Testis (tissue), 3 donors: ENCODE data around the gene LRP1B. TPM values are rescaled to one million over a fixed set of nuclear protein-coding genes. Genes with fewer than 3 reads are reported as not detected.

Source experiments
- DNase-seq: peaks from one replicate; pipeline ENCODE4 v3.0.0-alpha.2; 2019
- H3K27ac ChIP-seq, 2 donors: fragments of 200-600 bp; sonication (generic); one replicate each; pipeline ENCODE4 v1.5.1; 2019
- H3K27me3 ChIP-seq: fragments of 200-600 bp; sonication (generic); one replicate; pipeline ENCODE4 v1.5.1; 2019
- H3K36me3 ChIP-seq: fragments of 200-600 bp; sonication (generic); one replicate; pipeline ENCODE4 v1.5.1; 2017; ENCODE audit warnings: low read depth; ENCODE audit errors: missing control alignments
- H3K4me1 ChIP-seq: fragments of 200-600 bp; sonication (generic); one replicate; pipeline ENCODE4 v1.5.1; 2019
- H3K4me3 ChIP-seq, 2 donors: fragments of 200-600 bp; sonication (generic); one replicate each; pipeline ENCODE4 v1.5.1; 2017 to 2019
- H3K9me3 ChIP-seq: fragments of 200-600 bp; sonication (generic); one replicate; pipeline ENCODE4 v1.5.1; 2017
- POLR2A ChIP-seq: fragments of 450-650 bp; IDR thresholded peaks from one replicate; pipeline ENCODE4 v1.6.1; 2017; ENCODE audit warnings: antibody characterized with exemption, mild to moderate bottlenecking, moderate library complexity
- WGBS, 2 donors: methylation state at CpG; one replicate each; pipeline ENCODE4 v1.1.5; 2018; 5-methylcytosine and 5-hydroxymethylcytosine counted together
- intact Hi-C: fragments of 100-400 bp; cut with DNase I; formaldehyde crosslinking; loops from one replicate; pipeline ENCODE4 v1.15.1; 2023; ENCODE audit warnings: low total_unique reads
- polyA plus RNA-seq: library from polyadenylated mRNA; stranded (reverse); fragments of 350-450 nt; fragmentation: Illumina TruSeq; extraction: RNeasy Lipid Tissue Mini Kit (QIAGEN cat#74804); gene quantifications from one replicate; pipeline ENCODE4 v1.2.3, GENCODE V29; 2014; ENCODE audit warnings: low read depth, low replicate concordance; ENCODE audit not compliant: insufficient read depth
- total RNA-seq, 2 donors: library from RNA; depleted of rRNA; stranded (reverse); fragments of >200 nt; gene quantifications; one replicate each; pipeline ENCODE4 v1.2.3, GENCODE V29; 2016
- TF ChIP-seq, protein P1 (sequence below), 3 experiments: fragments of 450-650 bp in 2 of 3; fragments of 200-600 bp in 1 of 3; sonication (generic) in 1 of 3; IDR thresholded peaks; one replicate each; pipeline ENCODE4 v1.5.1; 2016 to 2019; ENCODE audit warnings: antibody characterized with exemption in 3 of 3, mild to moderate bottlenecking in 2 of 3, moderate library complexity in 1 of 3

The LRP1B gene
- total and polyA plus RNA-seq, 3 donors from 2014 or later, result 0.79 to 1.9 (median 0.84) TPM

GRCh38 chr2:140589273-140589672 lies 1541.5 kb downstream of the LRP1B start:
- TF ChIP-seq, protein P1, sequence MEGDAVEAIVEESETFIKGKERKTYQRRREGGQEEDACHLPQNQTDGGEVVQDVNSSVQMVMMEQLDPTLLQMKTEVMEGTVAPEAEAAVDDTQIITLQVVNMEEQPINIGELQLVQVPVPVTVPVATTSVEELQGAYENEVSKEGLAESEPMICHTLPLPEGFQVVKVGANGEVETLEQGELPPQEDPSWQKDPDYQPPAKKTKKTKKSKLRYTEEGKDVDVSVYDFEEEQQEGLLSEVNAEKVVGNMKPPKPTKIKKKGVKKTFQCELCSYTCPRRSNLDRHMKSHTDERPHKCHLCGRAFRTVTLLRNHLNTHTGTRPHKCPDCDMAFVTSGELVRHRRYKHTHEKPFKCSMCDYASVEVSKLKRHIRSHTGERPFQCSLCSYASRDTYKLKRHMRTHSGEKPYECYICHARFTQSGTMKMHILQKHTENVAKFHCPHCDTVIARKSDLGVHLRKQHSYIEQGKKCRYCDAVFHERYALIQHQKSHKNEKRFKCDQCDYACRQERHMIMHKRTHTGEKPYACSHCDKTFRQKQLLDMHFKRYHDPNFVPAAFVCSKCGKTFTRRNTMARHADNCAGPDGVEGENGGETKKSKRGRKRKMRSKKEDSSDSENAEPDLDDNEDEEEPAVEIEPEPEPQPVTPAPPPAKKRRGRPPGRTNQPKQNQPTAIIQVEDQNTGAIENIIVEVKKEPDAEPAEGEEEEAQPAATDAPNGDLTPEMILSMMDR (IDR thresholded peaks at IDR 0.05), result no peak
- no peak for TF ChIP-seq POLR2A
- H3K4me3 ChIP-seq, result no peak overlapping the region
- WGBS, 2 donors, result 62 to 70% methylated on average over 1 of the region's 1 CpG
- no peak overlapping the region for H3K27ac ChIP-seq
- no peaks in the 10 kb centered on the region for H3K4me1 ChIP-seq
- intact Hi-C loops, result no loop called here
- H3K9me3 ChIP-seq, result no peaks in the 10 kb centered on the region
- no peaks in the 10 kb centered on the region for H3K27me3 ChIP-seq
- DNase-seq, result no peak
- no peaks in the 10 kb centered on the region for H3K36me3 ChIP-seq

DNA sequence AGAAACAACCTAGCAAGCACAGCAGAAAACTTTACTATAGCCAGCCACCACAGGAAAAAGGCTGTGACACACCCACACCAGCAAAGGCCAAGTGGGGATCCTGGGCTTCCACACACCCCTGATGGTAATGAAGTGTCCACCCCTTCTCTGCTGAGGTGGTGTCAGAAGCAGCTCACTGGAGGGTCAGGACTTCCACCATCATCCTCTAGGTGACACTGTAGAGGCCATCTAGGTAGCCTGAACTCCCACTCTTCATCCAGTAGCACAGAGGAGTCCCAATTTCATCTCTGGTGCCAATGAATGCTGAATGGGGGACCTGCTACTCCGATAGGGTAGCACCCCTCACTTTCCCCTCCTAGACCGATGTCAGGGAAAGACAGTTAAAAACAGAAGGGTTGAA lies 1544.4 kb downstream of the LRP1B start:
- no peak overlapping the region for H3K4me3 ChIP-seq
- intact Hi-C loops, result no loop called here

DNA sequence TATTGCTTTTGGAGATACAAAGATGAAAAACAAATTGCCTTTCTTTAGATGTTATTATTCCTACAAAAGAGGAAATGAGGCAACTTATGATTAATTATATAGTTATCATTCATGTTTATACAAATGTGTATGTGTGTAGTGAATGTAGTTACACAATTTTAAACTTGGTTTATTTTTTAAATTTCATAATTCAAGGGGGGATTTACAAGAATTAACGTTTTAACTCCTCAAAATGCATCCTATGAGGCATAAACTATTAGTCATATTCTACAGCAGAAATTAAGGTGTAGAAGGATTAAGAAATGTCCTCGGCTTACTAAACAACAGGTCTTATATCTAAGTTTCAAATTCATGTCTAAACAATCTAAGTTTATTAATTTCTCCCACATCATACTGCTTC lies 1545.8 kb downstream of the LRP1B start:
- no peaks in the 10 kb centered on the region for H3K27me3 ChIP-seq
- intact Hi-C loops, result no loop called here
- no peak for DNase-seq
- H3K27ac ChIP-seq, result no peak overlapping the region
- WGBS, 2 donors, result 67 to 69% methylated on average over 2 of the region's 2 CpGs
- TF ChIP-seq, protein P1 (IDR thresholded peaks at IDR 0.05), result no peak
- no peak for TF ChIP-seq POLR2A
- H3K4me3 ChIP-seq, result no peak overlapping the region
- H3K9me3 ChIP-seq, result no peaks in the 10 kb centered on the region
- no peaks in the 10 kb centered on the region for H3K4me1 ChIP-seq
- no peaks in the 10 kb centered on the region for H3K36me3 ChIP-seq

More for the DNA sequence above, 1544.4 kb downstream of the LRP1B start:
- Histone ChIP-seq H3K36me3 (no peaks in the 10 kb centered on the region), H3K4me1 (no peaks in the 10 kb centered on the region), H3K27ac (no peak overlapping the region), H3K9me3 (no peaks in the 10 kb centered on the region), H3K27me3 (no peaks in the 10 kb centered on the region)
- no peak for TF ChIP-seq POLR2A
- TF ChIP-seq, protein P1 (IDR thresholded peaks at IDR 0.05), result no peak
- WGBS, 2 donors, result 76 to 100% methylated on average over 2 of the region's 2 CpGs
- DNase-seq, result peak; percentile 58

DNA sequence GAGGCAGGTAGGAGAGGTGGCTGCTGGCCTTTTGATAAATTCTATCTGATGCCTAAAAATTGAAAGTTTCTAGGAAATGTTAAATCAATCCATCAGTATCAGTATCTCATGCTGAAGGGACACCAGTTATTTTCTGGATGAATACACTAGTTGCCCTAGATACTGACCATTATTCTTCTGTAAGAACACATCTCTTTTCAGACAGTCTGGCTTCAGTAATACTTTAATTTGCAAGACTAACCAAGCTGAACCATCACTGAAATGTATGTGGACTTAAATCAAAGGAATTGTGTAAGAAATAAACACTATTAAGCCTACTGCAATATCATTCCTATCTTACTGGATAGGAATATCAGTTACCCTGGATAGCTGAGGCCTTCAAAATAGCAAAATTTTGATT lies 1546.3 kb downstream of the LRP1B start:
- no peak for TF ChIP-seq POLR2A
- TF ChIP-seq, protein P1 (IDR thresholded peaks at IDR 0.05), result no peak
- DNase-seq, result no peak
- Histone ChIP-seq H3K27ac (no peak overlapping the region), H3K4me1 (no peaks in the 10 kb centered on the region), H3K9me3 (no peaks in the 10 kb centered on the region), H3K36me3 (no peaks in the 10 kb centered on the region), H3K27me3 (no peaks in the 10 kb centered on the region), H3K4me3 (no peak overlapping the region)
- intact Hi-C loops, result no loop called here

DNA sequence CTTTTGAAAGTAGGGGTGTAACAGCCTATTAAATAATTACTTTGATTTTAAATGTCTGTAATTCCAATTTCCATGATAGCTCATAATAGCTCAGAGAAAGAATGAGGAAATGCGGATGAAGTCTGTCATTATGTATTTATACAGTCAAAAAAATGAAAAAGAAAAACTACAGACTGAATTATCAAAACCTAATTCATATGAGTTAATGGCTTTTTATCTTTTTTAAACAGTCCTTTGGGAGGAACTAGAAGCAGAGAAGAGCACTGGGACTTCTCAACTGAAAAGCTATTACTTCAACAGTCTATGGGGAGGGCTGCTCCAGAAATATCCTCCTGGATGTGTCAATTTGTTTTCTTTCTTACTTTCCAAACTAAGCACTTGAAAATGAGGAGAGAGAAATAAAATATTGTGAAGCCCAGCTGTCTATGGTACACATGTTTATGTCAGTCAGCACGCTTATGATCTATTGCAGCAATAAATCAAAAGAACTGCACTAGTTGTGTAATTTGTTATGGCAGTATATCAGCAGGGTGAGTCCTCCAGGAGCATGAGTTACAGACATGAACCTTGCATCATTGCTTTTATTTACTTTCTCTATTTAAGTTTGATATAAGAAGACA lies 1550.2 kb downstream of the LRP1B start:
- intact Hi-C loops, result no loop called here
- no peak for TF ChIP-seq POLR2A
- TF ChIP-seq, protein P1 (IDR thresholded peaks at IDR 0.05), result no peak
- Histone ChIP-seq H3K36me3 (no peaks in the 10 kb centered on the region), H3K4me1 (no peaks in the 10 kb centered on the region), H3K27me3 (no peaks in the 10 kb centered on the region), H3K27ac (no peak overlapping the region), H3K4me3 (no peak overlapping the region), H3K9me3 (no peaks in the 10 kb centered on the region)
- whole genome bisulfite sequencing, 2 donors, result 76 to 81% methylated on average over 2 of the region's 2 CpGs
- no peak for DNase-seq
